HepG2 (cell line): ENCODE results near the gene SLC36A3. TPM values are rescaled to one million over a fixed set of nuclear protein-coding genes. Genes with fewer than 3 reads are reported as not detected.

Experiments used
- ATAC-seq: fragments of 200-7000 bp; cut with Tn5 transposase; 3 replicates; pipeline ENCODE4 v1.9.1; 2020; ENCODE audit warnings: mild to moderate bottlenecking, moderate library complexity
- BruUV-seq: library from RNA; stranded (reverse); fragments of 400-500 nt; replicated peaks from 2 replicates; lab custom pipeline; 2021; lab: Mats Ljungman, UMichigan
- CTCF ChIA-PET: fragments of 300-600 bp; formaldehyde crosslinking; extraction: SDS; loops from one replicate; lab custom pipeline; 2021; ENCODE audit warnings: low total read pairs, inconsistent platforms, low intra/inter-chr PET ratio; lab: Yijun Ruan, JAX
- POLR2A ChIA-PET: fragments of 350-600 bp; sonication (Branson Sonifier 250); formaldehyde crosslinking; loops from one replicate; lab custom pipeline; 2020; ENCODE audit warnings: antibody characterized with exemption, inconsistent platforms; lab: Yijun Ruan, JAX
- DNase-seq: peaks from one replicate; pipeline ENCODE4 v3.0.0-alpha.2; 2015; ENCODE audit warnings: low spot score
- FAIRE-seq: peaks from 3 replicates; lab custom pipeline; 2011; peaks lifted over from hg19 to GRCh38; lab: Jason Lieb, UNC
- H2AFZ ChIP-seq: one replicate; pipeline ENCODE4 v1.6.1; 2011; ENCODE audit warnings: low read length, inconsistent platforms
- H3K27ac ChIP-seq: fragments of 300-600 bp; 3 replicates; pipeline ENCODE4 v1.8.0; 2011; ENCODE audit warnings: mixed run types, mild to moderate bottlenecking, mixed read lengths, low read length, inconsistent platforms; ENCODE audit not compliant: insufficient read depth; ENCODE audit errors: extremely low read length
- H3K27me3 ChIP-seq, 2 experiments: fragments of 200-600 bp in 1 of 2; 2 replicates in 1 of 2; 3 replicates in 1 of 2; pipeline versions ENCODE4 v1.6.0 to v1.8.0; 2011; ENCODE audit warnings: low read length in 2 of 2, mild to moderate bottlenecking in 2 of 2, moderate library complexity in 2 of 2, inconsistent platforms in 1 of 2; ENCODE audit not compliant: insufficient read depth in 2 of 2, control insufficient read depth in 1 of 2
- H3K36me3 ChIP-seq, 2 experiments: fragments of 200-600 bp in 1 of 2; replicated peaks in 1 of 2; 2 replicates in 1 of 2; 3 replicates in 1 of 2; pipeline versions ENCODE4 v1.5.1 to v1.8.0; 2011; ENCODE audit warnings: low read length in 2 of 2, inconsistent platforms in 1 of 2; ENCODE audit not compliant: insufficient read depth in 2 of 2, control insufficient read depth in 1 of 2
- H3K4me1 ChIP-seq: 2 replicates; pipeline ENCODE4 v1.5.1; 2012; ENCODE audit warnings: low read length, inconsistent platforms; ENCODE audit not compliant: insufficient read depth
- H3K4me2 ChIP-seq: 2 replicates; pipeline ENCODE4 v1.6.0; 2011; ENCODE audit warnings: low read depth, low read length, inconsistent platforms
- H3K4me3 ChIP-seq, 3 experiments: fragments of 200-600 bp in 1 of 3; sonication (generic), shearing (Covaris generic) in 1 of 3; replicated peaks in 1 of 3; 2 replicates each; pipeline ENCODE4 v1.5.1; 2011 to 2016; ENCODE audit warnings: low read length in 3 of 3, inconsistent platforms in 2 of 3, low read depth in 2 of 3, mild to moderate bottlenecking in 2 of 3, control low read depth in 1 of 3, mixed read lengths in 1 of 3; ENCODE audit not compliant: insufficient read depth in 1 of 3
- H3K79me2 ChIP-seq: one replicate; pipeline ENCODE4 v1.6.1; 2011; ENCODE audit warnings: low read length, inconsistent platforms; ENCODE audit not compliant: insufficient read depth
- H3K9ac ChIP-seq: 2 replicates; pipeline ENCODE4 v1.6.0; 2011; ENCODE audit warnings: mild to moderate bottlenecking, low read depth, low read length, inconsistent platforms; ENCODE audit not compliant: insufficient read depth
- H3K9me3 ChIP-seq: 2 replicates; pipeline ENCODE4 v1.5.1; 2012; ENCODE audit warnings: mild to moderate bottlenecking, low read length
- H4K20me1 ChIP-seq: 2 replicates; pipeline ENCODE4 v1.6.0; 2011; ENCODE audit warnings: inconsistent platforms, mild to moderate bottlenecking, low read length, moderate library complexity; ENCODE audit not compliant: insufficient read depth
- ATF7 ChIP-seq, 2 experiments: fragments of 450-650 bp in 1 of 2; sonication (generic) in 1 of 2; formaldehyde crosslinking in 1 of 2; IDR thresholded peaks; 2 replicates each; pipeline versions ENCODE4 v1.4.0 to v1.6.1; 2016 to 2020; ENCODE audit warnings: antibody characterized with exemption in 1 of 2, mild to moderate bottlenecking in 1 of 2, missing genetic modification reagents in 1 of 2
- CSRNP1 ChIP-seq: sonication (generic); formaldehyde crosslinking; IDR thresholded peaks from 2 replicates; pipeline ENCODE4 v1.8.1; 2023; ENCODE audit warnings: mild to moderate bottlenecking, missing genetic modification reagents
- GZF1 ChIP-seq: sonication (generic); formaldehyde crosslinking; IDR thresholded peaks from 2 replicates; pipeline ENCODE4 v1.5.1; 2020; ENCODE audit warnings: mild to moderate bottlenecking, missing genetic modification reagents
- HBP1 ChIP-seq: IDR thresholded peaks from 2 replicates; pipeline ENCODE4 v1.6.1; 2016; ENCODE audit warnings: low read depth, control low read depth
- NCOA1 ChIP-seq: sonication (generic); formaldehyde crosslinking; IDR thresholded peaks from 2 replicates; pipeline ENCODE4 v1.9.0; 2021; ENCODE audit warnings: missing genetic modification reagents
- POLR2A ChIP-seq, 2 experiments: IDR thresholded peaks; 2 replicates each; pipeline ENCODE4 v1.6.1; 2011; ENCODE audit warnings: low read depth in 2 of 2, low read length in 2 of 2, mild to moderate bottlenecking in 1 of 2, moderate library complexity in 1 of 2; ENCODE audit not compliant: insufficient read depth in 1 of 2
- RBFOX2 ChIP-seq: fragments of 200-400 bp; formaldehyde crosslinking; IDR thresholded peaks from 2 replicates; pipeline ENCODE4 v1.6.1; 2017; ENCODE audit warnings: low read depth, mild to moderate bottlenecking, low read length
- ZNF264 ChIP-seq: sonication (generic); formaldehyde crosslinking; IDR thresholded peaks from 2 replicates; pipeline ENCODE4 v1.4.0; 2020; ENCODE audit warnings: missing genetic modification reagents
- ZNF574 ChIP-seq: sonication (generic); formaldehyde crosslinking; IDR thresholded peaks from 2 replicates; pipeline ENCODE4 v1.4.0; 2020; ENCODE audit warnings: missing genetic modification reagents
- WGBS: methylation state at CpG from one replicate; pipeline ENCODE4 v1.1.6; 2017; ENCODE audit warnings: low lambda C conversion rate; 5-methylcytosine and 5-hydroxymethylcytosine counted together
- in situ Hi-C: cut with HindIII; loops from 2 replicates; pipeline ENCODE4 v1.10.0; 2017; ENCODE audit warnings: low pct_unique_long_range_greater_than_20kb; ENCODE audit not compliant: extremely low pct_ligation_motif_present
- intact Hi-C: fragments of 100-400 bp; cut with micrococcal nuclease; formaldehyde crosslinking; loops from one replicate; pipeline ENCODE4 v1.10.0; 2022; ENCODE audit not compliant: unreplicated experiment
- polyA plus RNA-seq, 8 experiments: library from polyadenylated mRNA; depleted of rRNA in 3 of 8; stranded (reverse) in 7 of 8; unstranded in 1 of 8; fragments of >200 nt; fragmentation: Illumina TruSeq in 4 of 8; extraction: Trizol in 4 of 8; gene quantifications; 2 replicates each; pipeline versions ENCODE4 v1.2.1 to v1.2.3, GENCODE V29; 2011 to 2016; ENCODE audit warnings: low read depth in 4 of 8, missing spikeins in 1 of 8, mixed read lengths in 1 of 8; ENCODE audit not compliant: insufficient read depth in 1 of 8
- total RNA-seq, 5 experiments: library from RNA; depleted of rRNA; stranded (reverse); fragments of >200 nt; fragmentation: Illumina TruSeq; extraction: Trizol; gene quantifications; 2 replicates each; pipeline ENCODE4 v1.2.3, GENCODE V29; 2016; ENCODE audit warnings: low read depth in 1 of 5

Gene SLC36A3
- total and polyA plus RNA-seq, 2 of the 13 experiments (the other 11 are each of a cell fraction or from before 2014, with no cell fraction given) = not detected

GRCh38 chr5:151250346-151251000, 53.1 kb downstream of the SLC36A3 start (continued):
- TF ChIP-seq CSRNP1 (CRISPR knock-in tag) (0 out of 2 replicates have a peak, but pooled peaks have one; percentile 38), ZNF574 (0 out of 2 replicates have a peak, but pooled peaks have one; percentile 4), ZNF264 (CRISPR knock-in tag) (0 out of 2 replicates have a peak, but pooled peaks have one; percentile 13), NCOA1 (no peak)

GRCh38 chr5:151249281-151249680, 54.3 kb downstream of the SLC36A3 start:
- Histone ChIP-seq H3K4me2 (peak overlapping the region; percentile 97), H3K27me3 (no peaks in the 10 kb centered on the region; a peak in 1 of 5 replicates), H3K4me3 (peak overlapping the region in 2 of 3 experiments; percentile 19 to 70; a peak in 2 of 6 replicates), H3K36me3 (no peaks in the 10 kb centered on the region), H3K4me1 (peaks cover 25% of the 10 kb centered on the region), H3K27ac (no peak overlapping the region), H3K9me3 (no peaks in the 10 kb centered on the region), H4K20me1 (no peaks in the 10 kb centered on the region), H3K9ac (no peak overlapping the region), H3K79me2 (peaks cover 22% of the 10 kb centered on the region), H2AFZ (no peak overlapping the region)
- TF ChIP-seq HBP1 (CRISPR knock-in tag) (no peak), ATF7 (IDR thresholded peaks at IDR 0.05) (peak; percentile 92), ATF7 (CRISPR knock-in tag; IDR thresholded peaks at IDR 0.05) (no peak), GZF1 (CRISPR knock-in tag) (no peak), POLR2A (IDR thresholded peaks at IDR 0.05; ENCODE audit: insufficient read depth in 1 of 2, low read depth in 2 of 2, low read length in 2 of 2) (0 out of 4 replicates have a peak, but pooled peaks of 1 of the 2 experiments have one; percentile 5), RBFOX2 (0 out of 2 replicates have a peak, but pooled peaks have one; percentile 19)
- no peak for FAIRE-seq
- DNase-seq = no peak
- intact Hi-C loops (no loop called here), in situ Hi-C loops (loop anchor here (10.0 kb wide), 1 partner anchor 204 kb away; no protein-coding TSS in a partner anchor)
- no peak for ATAC-seq
- ChIA-PET POLR2A (interaction anchor here (2.1 kb wide), 1 partner anchor 15 kb away, joined by 13 read pairs; no protein-coding TSS in a partner anchor), CTCF (no interaction called here)
- BruUV-seq = no TSS peak
- WGBS = 97% methylated on average over 5 of the region's 5 CpGs
